Coronary artery (tissue), 2 donors: ENCODE measurements around the gene CD8A.

Experiments used
- DNase-seq: peaks from one replicate; pipeline ENCODE4 v3.0.0-alpha.2; 2017; ENCODE audit warnings: low spot score
- H3K27ac ChIP-seq, 2 donors: fragments of 200-600 bp; sonication (generic); one replicate each; pipeline ENCODE4 v1.5.1; 2016 to 2019
- H3K4me3 ChIP-seq: fragments of 200-600 bp; sonication (generic); 2 replicates; pipeline ENCODE4 v1.5.1; 2016; ENCODE audit warnings: mild to moderate bottlenecking, moderate library complexity
- CTCF ChIP-seq: fragments of 200-600 bp; sonication (generic); IDR thresholded peaks from one replicate; pipeline ENCODE4 v1.5.1; 2019; ENCODE audit warnings: antibody characterized with exemption

The CD8A gene

GRCh38 chr2:86826951-86827350 lies 36.2 kb upstream of the CD8A start:
- no peak for TF ChIP-seq CTCF

GRCh38 chr2:86825693-86826381 lies 35.1 kb upstream of the CD8A start:
- no peak overlapping the region for H3K4me3 ChIP-seq
- no peak for TF ChIP-seq CTCF
- H3K27ac ChIP-seq: no peak overlapping the region
- DNase-seq: no peak

More at GRCh38 chr2:86826951-86827350, 36.2 kb upstream of the CD8A start:
- no peak overlapping the region for H3K4me3 ChIP-seq
- DNase-seq: no peak
- no peak overlapping the region for H3K27ac ChIP-seq

- Histone ChIP-seq H3K27ac (no peak overlapping the region), H3K4me3 (no peak overlapping the region)
- no peak for TF ChIP-seq CTCF
- no peak for DNase-seq
Measured at GRCh38 chr2:86825036-86825692, 34.5 kb upstream of the CD8A start.

- DNase-seq: no peak
- no peak for TF ChIP-seq CTCF
- Histone ChIP-seq H3K27ac (no peak overlapping the region), H3K4me3 (no peak overlapping the region)
Measured at GRCh38 chr2:86822668-86823345, 32.1 kb upstream of the CD8A start.

- H3K27ac ChIP-seq: no peak overlapping the region
- H3K4me3 ChIP-seq: no peak overlapping the region
- TF ChIP-seq CTCF: no peak
- DNase-seq: no peak
Measured at GRCh38 chr2:86821842-86822241, 31.1 kb upstream of the CD8A start.

- H3K4me3 ChIP-seq: no peak overlapping the region
- no peak for DNase-seq
- no peak for TF ChIP-seq CTCF
- no peak overlapping the region for H3K27ac ChIP-seq
Measured at GRCh38 chr2:86821306-86821705, 30.6 kb upstream of the CD8A start.
